GM19023 (cell line): ENCODE measurements around the gene KCMF1.
A peak's percentile ranks its signal among the peaks of the same experiment; 100 is the strongest.

ENCODE experiments used
- ATAC-seq: cut with Tn5 transposase; IDR thresholded peaks from one replicate; pipeline ENCODE4 v1.9.1; 2021; ENCODE audit warnings: mild to moderate bottlenecking, moderate library complexity; ENCODE audit not compliant: unreplicated experiment

KCMF1 gene

DNA sequence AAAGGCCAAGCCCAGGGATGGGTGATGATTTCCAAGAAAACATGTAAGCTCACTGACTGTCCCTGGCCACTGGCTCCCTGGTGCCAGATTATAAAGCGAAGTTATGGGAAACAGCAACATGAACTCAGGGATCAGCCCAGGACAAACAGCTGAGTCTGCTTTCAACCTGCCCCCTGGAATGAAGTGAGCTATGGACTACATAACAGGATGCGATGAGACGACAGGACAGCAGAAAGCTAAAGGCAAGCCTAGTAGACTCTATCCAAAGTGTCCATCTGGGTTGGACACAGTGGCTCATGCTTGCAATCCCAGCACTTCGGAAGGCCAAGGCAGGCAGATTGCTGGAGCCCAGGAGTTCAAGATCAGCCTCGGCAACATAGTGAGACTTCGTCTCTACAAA is 16.6 kb upstream of the KCMF1 start:
- no peak for ATAC-seq

- no peak for ATAC-seq
Observed at GRCh38 chr2:84956334-84957297, 14.3 kb upstream of the KCMF1 start.

DNA sequence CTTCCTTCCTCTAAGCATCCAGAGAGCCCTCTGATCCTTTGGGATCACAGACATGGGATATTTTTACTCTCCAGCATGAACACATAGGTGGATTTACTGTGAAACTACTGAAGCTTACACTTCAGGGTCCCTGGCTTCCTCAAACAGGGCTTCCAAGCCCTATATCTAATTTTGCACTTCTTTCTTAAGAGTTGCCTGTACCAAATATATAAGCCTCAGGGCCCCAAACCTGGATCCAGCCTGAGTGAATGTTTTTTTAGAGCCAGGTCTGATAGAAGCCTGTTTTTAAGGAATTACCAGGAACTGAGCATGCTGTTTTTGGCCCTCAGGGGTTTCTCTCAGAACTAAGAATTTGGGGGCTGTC is 13.2 kb upstream of the KCMF1 start:
- ATAC-seq: no peak

DNA sequence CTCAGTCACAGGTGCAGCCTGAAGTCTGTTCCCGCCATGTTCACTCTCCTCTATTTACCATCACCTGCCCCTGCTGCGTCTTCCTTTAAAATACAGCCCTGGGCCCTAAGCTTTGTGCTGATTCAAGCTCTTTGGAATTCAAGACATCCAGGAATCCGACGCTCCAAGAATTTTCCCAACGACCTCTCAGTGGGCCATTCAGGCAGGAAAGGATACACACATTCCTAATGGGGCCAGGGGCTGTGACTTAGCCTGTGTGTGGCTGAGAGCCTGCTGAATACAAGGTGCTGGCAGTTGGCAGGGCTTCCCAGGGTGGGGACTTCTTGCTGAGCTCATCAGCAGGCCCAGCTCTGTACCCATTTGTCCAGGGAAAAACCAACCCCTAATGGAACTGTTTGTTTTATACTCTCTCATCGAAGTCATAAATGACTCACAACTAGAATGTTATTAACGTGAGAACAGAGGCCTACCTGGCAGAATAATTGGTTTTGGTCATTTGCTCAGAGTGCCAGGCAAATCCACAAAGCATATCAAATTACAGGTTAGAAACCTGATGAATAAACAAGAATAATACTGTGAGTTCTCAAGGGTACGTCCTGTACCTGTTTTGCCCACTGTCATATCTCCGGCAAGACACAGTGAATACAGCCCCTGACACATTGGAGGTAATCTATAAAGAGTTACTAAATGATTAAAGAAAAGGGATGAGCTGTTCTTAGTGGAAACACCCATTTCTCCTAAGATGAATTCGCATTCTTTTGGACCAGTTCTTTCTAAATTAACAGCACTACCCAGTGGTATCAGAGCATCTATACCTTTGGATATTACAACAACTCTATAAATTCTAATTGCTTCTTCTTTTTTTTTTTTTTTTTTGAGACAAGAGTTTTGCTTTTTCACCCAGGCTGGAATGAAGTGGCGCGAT is 12.6 kb upstream of the KCMF1 start:
- no peak for ATAC-seq

- no peak for ATAC-seq
Observed at GRCh38 chr2:84959095-84959565, 11.8 kb upstream of the KCMF1 start.

DNA sequence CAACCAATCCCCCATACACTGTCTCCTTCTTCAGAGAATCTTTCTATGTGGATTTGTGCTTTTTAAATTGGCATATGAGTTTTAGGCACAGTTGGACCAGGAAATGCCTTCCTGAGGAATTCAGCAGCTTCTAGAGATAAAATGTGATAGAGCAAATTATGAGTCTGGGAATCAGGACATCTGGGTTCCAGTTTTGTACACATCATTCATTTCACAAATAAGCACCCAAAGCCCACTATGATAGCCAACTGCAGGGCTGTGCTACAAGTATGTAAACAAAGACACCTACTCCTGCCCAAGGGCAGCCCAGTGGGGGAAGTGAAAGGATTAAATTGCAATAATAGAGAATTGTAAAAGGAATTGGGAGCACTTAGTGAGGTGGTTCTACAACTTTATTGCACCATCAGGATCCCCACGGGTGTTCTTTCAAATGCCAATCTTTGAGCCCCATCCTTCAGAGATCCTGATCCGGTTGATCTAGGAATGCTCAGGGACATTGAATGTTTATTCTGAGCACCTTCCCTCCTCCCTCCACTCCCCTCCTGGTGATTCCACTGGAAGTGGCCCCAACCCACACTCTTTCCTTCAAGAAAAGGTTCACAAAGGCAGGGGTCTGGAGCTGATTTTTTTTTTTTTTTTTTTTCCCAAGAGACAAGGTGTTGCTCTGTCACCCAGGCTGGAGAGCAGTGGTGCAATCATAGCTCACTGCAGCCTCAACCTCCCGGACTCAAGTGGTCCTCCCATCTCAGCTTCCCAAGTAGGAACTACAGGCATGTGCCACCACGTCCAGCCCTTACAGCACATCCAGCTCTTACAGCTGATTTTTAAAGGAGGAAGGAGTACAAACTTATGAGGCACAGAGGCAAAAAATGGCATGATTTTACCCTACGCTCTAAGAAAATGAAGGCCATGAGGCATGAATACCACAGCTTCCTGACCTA is 11.1 kb upstream of the KCMF1 start:
- no peak for ATAC-seq

- ATAC-seq: no peak
Observed at GRCh38 chr2:84962917-84963316, 8.0 kb upstream of the KCMF1 start.

- ATAC-seq: no peak
Observed at GRCh38 chr2:84963323-84963691, 7.7 kb upstream of the KCMF1 start.

DNA sequence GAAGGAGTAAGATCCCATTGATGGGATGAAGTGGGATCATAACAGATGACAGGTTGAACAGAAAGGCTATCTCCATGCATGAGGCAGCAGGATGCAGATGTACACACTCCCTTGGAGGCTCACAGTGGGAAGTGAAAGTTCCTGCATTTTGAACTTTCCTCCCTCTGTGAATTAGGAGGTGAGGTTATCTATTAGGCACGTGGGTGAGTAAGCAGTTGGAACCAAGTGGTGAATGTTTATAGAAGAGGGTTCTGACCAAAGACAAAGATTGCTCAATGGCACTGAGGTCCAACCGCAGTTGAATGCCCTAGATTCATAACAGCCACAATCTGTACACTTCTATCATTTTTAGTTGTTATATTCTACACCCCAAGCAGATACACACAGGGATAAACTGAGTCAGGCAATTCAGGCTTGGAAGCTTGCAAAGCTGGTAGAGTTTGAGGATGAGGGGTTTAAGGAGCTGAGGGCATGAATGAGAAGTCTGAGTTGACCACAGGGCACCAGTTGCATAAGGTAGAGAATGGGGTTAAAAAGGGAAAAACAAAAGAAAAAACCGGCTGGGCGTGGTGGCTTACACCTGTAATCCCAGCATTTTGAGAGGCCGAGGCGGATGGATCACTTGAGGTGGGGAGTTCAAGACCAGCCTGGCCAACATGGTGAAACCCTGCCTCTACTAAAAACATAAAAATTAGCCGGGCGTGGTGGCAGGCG is 7.1 kb upstream of the KCMF1 start:
- no peak for ATAC-seq

- no peak for ATAC-seq
Observed at GRCh38 chr2:84964406-84965191, 6.4 kb upstream of the KCMF1 start.

- ATAC-seq: no peak
Observed at GRCh38 chr2:84965192-84965516, 5.8 kb upstream of the KCMF1 start.

GRCh38 chr2:84965827-84966226 is 5.1 kb upstream of the KCMF1 start:
- ATAC-seq: no peak

- no peak for ATAC-seq
Observed at GRCh38 chr2:84966731-84967130, 4.2 kb upstream of the KCMF1 start.

- no peak for ATAC-seq
Observed at GRCh38 chr2:84969511-84970209, 1.3 kb upstream of the KCMF1 start.

GRCh38 chr2:84970210-84970867 is 622 bp upstream of the KCMF1 start:
- ATAC-seq: peak; percentile 53

DNA sequence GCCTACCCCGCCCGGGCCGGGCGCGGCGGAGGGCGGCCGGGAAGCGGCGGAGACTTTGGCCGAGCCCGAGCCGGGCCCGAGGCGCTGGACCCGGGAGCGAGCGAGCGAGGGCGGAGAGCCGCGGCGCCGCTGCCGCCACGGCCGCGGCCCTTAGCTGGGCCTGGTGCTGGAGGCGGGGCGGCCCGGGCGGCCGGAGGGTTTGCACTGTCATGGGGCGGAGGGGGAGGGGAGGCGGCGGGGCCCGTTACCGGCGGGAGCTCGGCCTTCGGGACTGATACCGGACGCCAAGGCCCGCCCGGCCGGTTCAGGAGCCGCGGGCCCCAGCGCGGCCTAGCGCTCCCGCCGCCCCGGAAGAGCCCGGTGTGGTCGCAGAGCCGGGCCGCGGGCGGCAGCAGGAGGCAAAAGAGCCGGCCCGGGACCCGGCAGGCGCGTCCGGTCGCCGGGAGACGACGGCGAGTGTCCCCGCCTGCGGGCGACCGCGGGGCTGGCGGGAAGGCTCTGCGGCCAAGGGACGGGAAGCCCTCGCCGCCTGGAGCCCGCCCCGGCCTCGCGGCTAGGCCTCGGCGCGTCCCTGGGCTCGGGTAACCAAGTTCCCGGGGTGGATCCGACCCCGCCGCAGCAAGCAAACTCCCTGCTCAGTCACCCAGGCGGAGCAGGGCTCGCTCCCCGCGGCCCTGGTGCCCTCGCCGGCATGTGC is 697 bp downstream of the KCMF1 start:
- peak; percentile 42 for ATAC-seq

GRCh38 chr2:84972207-84972783 is 1.3 kb downstream of the KCMF1 start:
- ATAC-seq: no peak
